Hepatocyte (in vitro differentiated cells): ENCODE measurements around the gene PTPRE. TPM values are rescaled to one million over a fixed set of nuclear protein-coding genes. Genes with fewer than 3 reads are reported as not detected.

ENCODE experiments used
- DNase-seq: peaks from one replicate; pipeline ENCODE4 v3.0.0-alpha.2; 2016; ENCODE audit warnings: low spot score
- H2AFZ ChIP-seq: fragments of 200-600 bp; sonication (generic); 2 replicates; pipeline ENCODE4 v1.6.0; 2016; ENCODE audit warnings: antibody characterized with exemption, mild to moderate bottlenecking
- H3K27ac ChIP-seq: fragments of 200-600 bp; sonication (generic); 2 replicates; pipeline ENCODE4 v1.5.1; 2016; ENCODE audit warnings: mild to moderate bottlenecking
- H3K27me3 ChIP-seq: fragments of 200-600 bp; sonication (generic); 2 replicates; pipeline ENCODE4 v1.6.1; 2016
- H3K36me3 ChIP-seq: fragments of 200-600 bp; sonication (generic); replicated peaks from 2 replicates; pipeline ENCODE4 v1.5.1; 2016; ENCODE audit warnings: low read depth; ENCODE audit not compliant: insufficient read depth
- H3K4me1 ChIP-seq: fragments of 200-600 bp; sonication (generic); 2 replicates; pipeline ENCODE4 v1.5.1; 2016; ENCODE audit warnings: mild to moderate bottlenecking, moderate library complexity; ENCODE audit not compliant: insufficient read depth
- H3K4me2 ChIP-seq: fragments of 200-600 bp; sonication (generic); 2 replicates; pipeline ENCODE4 v1.6.0; 2016
- H3K4me3 ChIP-seq: fragments of 200-600 bp; sonication (generic); 2 replicates; pipeline ENCODE4 v1.5.1; 2016; ENCODE audit warnings: mild to moderate bottlenecking
- H3K79me2 ChIP-seq: fragments of 200-600 bp; sonication (generic); 2 replicates; pipeline ENCODE4 v1.6.0; 2017; ENCODE audit warnings: mild to moderate bottlenecking
- H3K9me2 ChIP-seq: fragments of 200-600 bp; sonication (generic); replicated peaks from 2 replicates; pipeline ENCODE4 v1.6.0; 2017; ENCODE audit warnings: mild to moderate bottlenecking; ENCODE audit not compliant: insufficient read depth
- H3K9me3 ChIP-seq: fragments of 200-600 bp; sonication (generic); 2 replicates; pipeline ENCODE4 v1.5.1; 2016; ENCODE audit warnings: low read depth, mild to moderate bottlenecking
- H4K20me1 ChIP-seq: fragments of 200-600 bp; sonication (generic); 2 replicates; pipeline ENCODE4 v1.6.0; 2016; ENCODE audit warnings: mild to moderate bottlenecking; ENCODE audit not compliant: insufficient read depth, poor library complexity, severe bottlenecking
- EZH2 ChIP-seq: fragments of 200-600 bp; sonication (generic); IDR thresholded peaks from 2 replicates; pipeline ENCODE4 v1.6.1; 2016; ENCODE audit warnings: antibody characterized with exemption, mild to moderate bottlenecking, borderline replicate concordance
- EZH2phosphoT487 ChIP-seq: fragments of 200-600 bp; sonication (generic); IDR thresholded peaks from one replicate; pipeline ENCODE4 v1.6.1; 2018; ENCODE audit warnings: antibody characterized with exemption, mild to moderate bottlenecking, low read depth, moderate library complexity; ENCODE audit not compliant: unreplicated experiment, severe bottlenecking
- WGBS: methylation state at CpG from one replicate; pipeline ENCODE4 v1.1.6; 2016; ENCODE audit warnings: low lambda C conversion rate; ENCODE audit errors: missing lambda C conversion rate; 5-methylcytosine and 5-hydroxymethylcytosine counted together
- polyA plus RNA-seq: library from polyadenylated mRNA; unstranded; fragments of >200 nt; fragmentation: Nextera tagmentation; extraction: Ambion mirVana; gene quantifications from 2 replicates; pipeline ENCODE4 v1.2.1, GENCODE V29; 2016
- total RNA-seq: library from RNA; depleted of rRNA; stranded (reverse); fragments of >200 nt; gene quantifications from 2 replicates; pipeline ENCODE4 v1.2.3, GENCODE V29; 2014
- TF ChIP-seq, protein P1 (sequence below): fragments of 200-600 bp; sonication (generic); IDR thresholded peaks from 2 replicates; pipeline ENCODE4 v1.5.1; 2016; ENCODE audit warnings: antibody characterized with exemption, mild to moderate bottlenecking; ENCODE audit not compliant: poor library complexity

Gene PTPRE
- total and polyA plus RNA-seq, 2 experiments from 2014 or later = 3.2 to 10.1 TPM

GRCh38 chr10:127911867-127912257 lies 5.0 kb downstream of the PTPRE start:
- Histone ChIP-seq H3K4me3 (no peak overlapping the region), H3K9me2 (no peaks in the 10 kb centered on the region), H4K20me1 (no peaks in the 10 kb centered on the region), H3K79me2 (no peaks in the 10 kb centered on the region), H3K4me2 (no peak overlapping the region), H3K9me3 (no peaks in the 10 kb centered on the region), H3K36me3 (no peaks in the 10 kb centered on the region), H2AFZ (no peak overlapping the region), H3K4me1 (no peaks in the 10 kb centered on the region), H3K27me3 (no peaks in the 10 kb centered on the region), H3K27ac (no peak overlapping the region)
- no peak for DNase-seq
- WGBS = 89% methylated on average over 4 of the region's 4 CpGs
- TF ChIP-seq, protein P1, sequence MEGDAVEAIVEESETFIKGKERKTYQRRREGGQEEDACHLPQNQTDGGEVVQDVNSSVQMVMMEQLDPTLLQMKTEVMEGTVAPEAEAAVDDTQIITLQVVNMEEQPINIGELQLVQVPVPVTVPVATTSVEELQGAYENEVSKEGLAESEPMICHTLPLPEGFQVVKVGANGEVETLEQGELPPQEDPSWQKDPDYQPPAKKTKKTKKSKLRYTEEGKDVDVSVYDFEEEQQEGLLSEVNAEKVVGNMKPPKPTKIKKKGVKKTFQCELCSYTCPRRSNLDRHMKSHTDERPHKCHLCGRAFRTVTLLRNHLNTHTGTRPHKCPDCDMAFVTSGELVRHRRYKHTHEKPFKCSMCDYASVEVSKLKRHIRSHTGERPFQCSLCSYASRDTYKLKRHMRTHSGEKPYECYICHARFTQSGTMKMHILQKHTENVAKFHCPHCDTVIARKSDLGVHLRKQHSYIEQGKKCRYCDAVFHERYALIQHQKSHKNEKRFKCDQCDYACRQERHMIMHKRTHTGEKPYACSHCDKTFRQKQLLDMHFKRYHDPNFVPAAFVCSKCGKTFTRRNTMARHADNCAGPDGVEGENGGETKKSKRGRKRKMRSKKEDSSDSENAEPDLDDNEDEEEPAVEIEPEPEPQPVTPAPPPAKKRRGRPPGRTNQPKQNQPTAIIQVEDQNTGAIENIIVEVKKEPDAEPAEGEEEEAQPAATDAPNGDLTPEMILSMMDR = no peak
- TF ChIP-seq EZH2phosphoT487 = no peak
- no peak for TF ChIP-seq EZH2

DNA sequence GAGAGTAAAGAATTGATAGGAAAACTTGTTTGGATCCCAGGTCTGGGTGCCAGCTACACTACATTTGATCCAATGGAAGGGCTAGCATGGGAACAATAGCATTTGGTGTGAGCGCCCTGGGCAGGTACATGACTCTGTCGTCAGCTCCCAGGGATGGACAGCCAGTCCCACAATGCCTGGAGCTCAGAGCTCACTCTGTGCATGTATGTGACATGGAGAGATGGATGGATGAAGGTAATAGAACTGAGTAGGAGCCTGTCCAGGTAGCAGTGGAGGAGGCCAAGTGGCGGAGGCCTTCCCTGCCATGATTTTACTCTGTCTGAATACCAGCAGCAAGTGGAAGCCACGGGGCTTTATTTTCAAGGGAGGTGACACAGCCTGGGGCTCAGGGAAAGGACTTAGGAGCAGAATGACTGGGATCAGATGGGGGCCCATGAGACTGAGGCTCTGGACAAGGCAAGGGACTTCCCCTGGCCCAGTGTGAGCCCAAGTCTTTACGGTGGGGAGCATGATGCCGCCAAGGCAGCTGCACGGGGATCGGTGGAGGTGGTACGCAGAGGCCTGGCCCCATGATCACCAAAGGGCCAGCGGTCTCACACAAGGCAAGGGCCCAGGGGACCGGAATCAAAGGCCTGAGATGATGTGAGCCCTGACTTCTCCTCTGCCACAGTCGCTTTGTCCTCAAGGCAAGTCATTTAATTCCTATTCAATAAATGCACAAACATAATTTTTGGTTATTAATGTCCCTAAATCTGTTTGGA lies 5.9 kb downstream of the PTPRE start:
- H3K79me2 ChIP-seq = no peaks in the 10 kb centered on the region
- no peaks in the 10 kb centered on the region for H3K36me3 ChIP-seq
- H3K4me3 ChIP-seq = no peak overlapping the region
- no peak overlapping the region for H3K27ac ChIP-seq
- no peaks in the 10 kb centered on the region for H4K20me1 ChIP-seq
- no peaks in the 10 kb centered on the region for H3K9me3 ChIP-seq
- H3K9me2 ChIP-seq = no peaks in the 10 kb centered on the region
- TF ChIP-seq EZH2 (no peak), EZH2phosphoT487 (no peak)
- TF ChIP-seq, protein P1 = no peak
- no peak overlapping the region for H3K4me2 ChIP-seq
- H3K4me1 ChIP-seq = no peaks in the 10 kb centered on the region
- H2AFZ ChIP-seq = no peak overlapping the region
- 94% methylated on average over 12 of the region's 12 CpGs for WGBS
- DNase-seq = no peak
- no peaks in the 10 kb centered on the region for H3K27me3 ChIP-seq

GRCh38 chr10:127913368-127913759 lies 6.5 kb downstream of the PTPRE start:
- Histone ChIP-seq H4K20me1 (no peaks in the 10 kb centered on the region), H3K27ac (no peak overlapping the region), H3K4me1 (no peaks in the 10 kb centered on the region), H3K4me3 (no peak overlapping the region), H3K27me3 (no peaks in the 10 kb centered on the region), H3K9me2 (no peaks in the 10 kb centered on the region), H2AFZ (no peak overlapping the region), H3K79me2 (no peaks in the 10 kb centered on the region), H3K4me2 (no peak overlapping the region), H3K9me3 (no peaks in the 10 kb centered on the region), H3K36me3 (no peaks in the 10 kb centered on the region)
- 97% methylated on average over 8 of the region's 8 CpGs for WGBS
- no peak for DNase-seq
- TF ChIP-seq EZH2 = no peak
- TF ChIP-seq EZH2phosphoT487 = no peak
- TF ChIP-seq, protein P1 = no peak
